GM12875 (cell line): ENCODE results near the gene LSG1.

Source experiments
- H3K4me3 ChIP-seq: one replicate; pipeline ENCODE4 v1.5.1; 2011; ENCODE audit warnings: low read depth, low read length, control low read depth
- TF ChIP-seq, protein P1 (sequence below): IDR thresholded peaks from 2 replicates; pipeline ENCODE4 v1.5.1; 2011; ENCODE audit warnings: low read depth, mild to moderate bottlenecking, control low read depth, inconsistent platforms, low read length, moderate library complexity, borderline replicate concordance; ENCODE audit not compliant: insufficient read depth

LSG1 gene

DNA sequence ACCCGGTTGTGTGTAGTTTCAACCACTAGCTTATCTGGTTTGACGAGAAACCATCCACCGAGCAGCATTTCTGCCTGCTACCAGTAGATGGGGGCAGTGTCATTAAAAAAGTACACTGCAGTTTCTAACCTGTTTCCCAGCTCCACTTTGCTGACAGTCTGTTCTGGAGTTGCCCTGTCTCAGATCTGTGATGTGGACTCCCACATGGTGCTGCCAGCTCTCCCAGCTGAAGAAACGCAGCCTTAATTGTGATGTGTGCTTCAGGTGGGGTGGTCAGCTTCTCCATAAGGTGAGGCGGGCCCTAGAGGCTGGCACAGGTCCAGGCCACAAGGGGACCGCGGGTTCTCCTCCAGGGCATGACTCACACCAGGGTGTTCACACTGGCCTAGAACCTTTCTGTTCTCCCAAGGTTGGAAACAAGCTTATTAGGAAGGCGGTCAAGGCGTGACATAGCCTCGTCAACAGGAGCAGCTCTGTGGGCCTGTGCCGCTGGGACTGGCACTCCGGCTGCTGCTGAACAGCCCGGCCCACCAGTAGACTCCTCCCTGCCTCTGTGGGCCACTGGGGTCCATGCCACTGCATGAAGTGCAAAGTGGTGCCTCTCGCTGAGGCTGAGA, 10.8 kb upstream of the LSG1 start:
- TF ChIP-seq, protein P1, sequence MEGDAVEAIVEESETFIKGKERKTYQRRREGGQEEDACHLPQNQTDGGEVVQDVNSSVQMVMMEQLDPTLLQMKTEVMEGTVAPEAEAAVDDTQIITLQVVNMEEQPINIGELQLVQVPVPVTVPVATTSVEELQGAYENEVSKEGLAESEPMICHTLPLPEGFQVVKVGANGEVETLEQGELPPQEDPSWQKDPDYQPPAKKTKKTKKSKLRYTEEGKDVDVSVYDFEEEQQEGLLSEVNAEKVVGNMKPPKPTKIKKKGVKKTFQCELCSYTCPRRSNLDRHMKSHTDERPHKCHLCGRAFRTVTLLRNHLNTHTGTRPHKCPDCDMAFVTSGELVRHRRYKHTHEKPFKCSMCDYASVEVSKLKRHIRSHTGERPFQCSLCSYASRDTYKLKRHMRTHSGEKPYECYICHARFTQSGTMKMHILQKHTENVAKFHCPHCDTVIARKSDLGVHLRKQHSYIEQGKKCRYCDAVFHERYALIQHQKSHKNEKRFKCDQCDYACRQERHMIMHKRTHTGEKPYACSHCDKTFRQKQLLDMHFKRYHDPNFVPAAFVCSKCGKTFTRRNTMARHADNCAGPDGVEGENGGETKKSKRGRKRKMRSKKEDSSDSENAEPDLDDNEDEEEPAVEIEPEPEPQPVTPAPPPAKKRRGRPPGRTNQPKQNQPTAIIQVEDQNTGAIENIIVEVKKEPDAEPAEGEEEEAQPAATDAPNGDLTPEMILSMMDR = peak; percentile 83

GRCh38 chr3:194682189-194682693, 10.2 kb upstream of the LSG1 start:
- TF ChIP-seq, protein P1 = no peak
- no peak overlapping the region for H3K4me3 ChIP-seq

More for the DNA sequence above, 10.8 kb upstream of the LSG1 start:
- H3K4me3 ChIP-seq = no peak overlapping the region

- TF ChIP-seq, protein P1 = no peak
- H3K4me3 ChIP-seq = no peak overlapping the region
Observed at GRCh38 chr3:194680888-194681615, 9.1 kb upstream of the LSG1 start.

DNA sequence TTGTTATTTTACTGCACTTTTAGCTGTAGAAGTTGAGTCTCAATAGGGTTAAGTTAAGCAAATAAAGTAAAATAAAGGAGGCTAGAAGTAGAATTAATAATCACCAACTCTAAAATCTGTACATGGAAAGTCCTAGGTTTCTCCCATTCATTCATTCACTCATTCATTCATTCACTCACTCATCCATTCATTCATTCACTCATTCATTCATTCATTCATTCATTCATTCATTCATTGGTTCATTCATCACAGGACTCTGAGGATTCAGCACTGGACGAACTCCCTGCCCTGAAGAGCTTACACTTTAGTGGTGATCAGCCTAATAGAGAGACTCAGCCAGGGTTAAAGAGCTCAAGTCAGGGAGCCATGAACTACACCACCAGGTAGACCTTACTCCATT, 4.5 kb upstream of the LSG1 start:
- TF ChIP-seq, protein P1 = no peak
- no peak overlapping the region for H3K4me3 ChIP-seq

GRCh38 chr3:194675680-194676079, 3.7 kb upstream of the LSG1 start:
- no peak overlapping the region for H3K4me3 ChIP-seq
- TF ChIP-seq, protein P1 = no peak

GRCh38 chr3:194675081-194675640, 3.2 kb upstream of the LSG1 start:
- H3K4me3 ChIP-seq = no peak overlapping the region
- TF ChIP-seq, protein P1 = no peak
